Measurements from ENCODE around the gene COX20.

GRCh38 chr1:244887281-244887680, 51.8 kb downstream of the COX20 start:
- TF ChIP-seq, protein P1, sequence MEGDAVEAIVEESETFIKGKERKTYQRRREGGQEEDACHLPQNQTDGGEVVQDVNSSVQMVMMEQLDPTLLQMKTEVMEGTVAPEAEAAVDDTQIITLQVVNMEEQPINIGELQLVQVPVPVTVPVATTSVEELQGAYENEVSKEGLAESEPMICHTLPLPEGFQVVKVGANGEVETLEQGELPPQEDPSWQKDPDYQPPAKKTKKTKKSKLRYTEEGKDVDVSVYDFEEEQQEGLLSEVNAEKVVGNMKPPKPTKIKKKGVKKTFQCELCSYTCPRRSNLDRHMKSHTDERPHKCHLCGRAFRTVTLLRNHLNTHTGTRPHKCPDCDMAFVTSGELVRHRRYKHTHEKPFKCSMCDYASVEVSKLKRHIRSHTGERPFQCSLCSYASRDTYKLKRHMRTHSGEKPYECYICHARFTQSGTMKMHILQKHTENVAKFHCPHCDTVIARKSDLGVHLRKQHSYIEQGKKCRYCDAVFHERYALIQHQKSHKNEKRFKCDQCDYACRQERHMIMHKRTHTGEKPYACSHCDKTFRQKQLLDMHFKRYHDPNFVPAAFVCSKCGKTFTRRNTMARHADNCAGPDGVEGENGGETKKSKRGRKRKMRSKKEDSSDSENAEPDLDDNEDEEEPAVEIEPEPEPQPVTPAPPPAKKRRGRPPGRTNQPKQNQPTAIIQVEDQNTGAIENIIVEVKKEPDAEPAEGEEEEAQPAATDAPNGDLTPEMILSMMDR (IDR thresholded peaks at IDR 0.05): no peak
- no peak for TF ChIP-seq POLR2A (IDR thresholded peaks at IDR 0.05)
